Thyroid gland (tissue), 4 donors: ENCODE data around the gene PIK3CG. TPM values are rescaled to one million over a fixed set of nuclear protein-coding genes. Genes with fewer than 3 reads are reported as not detected.

Experiments
- DNase-seq, 2 donors: peaks; one replicate each; pipeline ENCODE4 v3.0.0-alpha.2; 2019
- H3K27ac ChIP-seq, 3 donors: fragments of 200-600 bp; sonication (generic); 1 replicate in 2 of 3; 2 replicates in 1 of 3; pipeline ENCODE4 v1.5.1; 2016 to 2019; ENCODE audit warnings: mild to moderate bottlenecking in 1 of 3, moderate library complexity in 1 of 3
- H3K27me3 ChIP-seq: fragments of 200-600 bp; sonication (generic); one replicate; pipeline ENCODE4 v1.5.1; 2019
- H3K36me3 ChIP-seq, 2 donors: fragments of 200-600 bp; sonication (generic); one replicate each; pipeline ENCODE4 v1.5.1; 2016 to 2019
- H3K4me1 ChIP-seq, 2 donors: fragments of 200-600 bp; sonication (generic); one replicate each; pipeline ENCODE4 v1.5.1; 2017 to 2019
- H3K4me3 ChIP-seq, 3 donors: fragments of 200-600 bp; sonication (generic); replicated peaks in 1 of 3; 1 replicate in 2 of 3; 2 replicates in 1 of 3; pipeline ENCODE4 v1.5.1; 2016; ENCODE audit warnings: mild to moderate bottlenecking in 1 of 3
- H3K9me3 ChIP-seq: fragments of 200-600 bp; sonication (generic); one replicate; pipeline ENCODE4 v1.5.1; 2017
- POLR2A ChIP-seq, 2 donors: fragments of 450-650 bp; IDR thresholded peaks; one replicate each; pipeline ENCODE4 v1.6.1; 2017; ENCODE audit warnings: antibody characterized with exemption in 2 of 2, mild to moderate bottlenecking in 2 of 2, moderate library complexity in 1 of 2
- WGBS, 2 donors: methylation state at CpG; one replicate each; pipeline ENCODE4 v1.1.5; 2017; 5-methylcytosine and 5-hydroxymethylcytosine counted together
- intact Hi-C: fragments of 100-400 bp; cut with DNase I; formaldehyde crosslinking; loops from one replicate; pipeline ENCODE4 v1.15.1; 2023
- total RNA-seq, 4 donors: library from RNA; depleted of rRNA; stranded (reverse); fragments of >200 nt; gene quantifications; one replicate each; pipeline ENCODE4 v1.2.3, GENCODE V29; 2016
- TF ChIP-seq, protein P1 (sequence below), 6 experiments: fragments of 200-600 bp in 3 of 6; fragments of 450-650 bp in 3 of 6; sonication (generic) in 3 of 6; IDR thresholded peaks; one replicate each; pipeline ENCODE4 v1.5.1; 2016 to 2019; ENCODE audit warnings: antibody characterized with exemption in 6 of 6, mild to moderate bottlenecking in 2 of 6, inconsistent platforms in 1 of 6, moderate library complexity in 1 of 6

Gene PIK3CG
- total RNA-seq, 4 donors from 2014 or later: 2.2 to 4.3 (median 2.5) TPM

DNA sequence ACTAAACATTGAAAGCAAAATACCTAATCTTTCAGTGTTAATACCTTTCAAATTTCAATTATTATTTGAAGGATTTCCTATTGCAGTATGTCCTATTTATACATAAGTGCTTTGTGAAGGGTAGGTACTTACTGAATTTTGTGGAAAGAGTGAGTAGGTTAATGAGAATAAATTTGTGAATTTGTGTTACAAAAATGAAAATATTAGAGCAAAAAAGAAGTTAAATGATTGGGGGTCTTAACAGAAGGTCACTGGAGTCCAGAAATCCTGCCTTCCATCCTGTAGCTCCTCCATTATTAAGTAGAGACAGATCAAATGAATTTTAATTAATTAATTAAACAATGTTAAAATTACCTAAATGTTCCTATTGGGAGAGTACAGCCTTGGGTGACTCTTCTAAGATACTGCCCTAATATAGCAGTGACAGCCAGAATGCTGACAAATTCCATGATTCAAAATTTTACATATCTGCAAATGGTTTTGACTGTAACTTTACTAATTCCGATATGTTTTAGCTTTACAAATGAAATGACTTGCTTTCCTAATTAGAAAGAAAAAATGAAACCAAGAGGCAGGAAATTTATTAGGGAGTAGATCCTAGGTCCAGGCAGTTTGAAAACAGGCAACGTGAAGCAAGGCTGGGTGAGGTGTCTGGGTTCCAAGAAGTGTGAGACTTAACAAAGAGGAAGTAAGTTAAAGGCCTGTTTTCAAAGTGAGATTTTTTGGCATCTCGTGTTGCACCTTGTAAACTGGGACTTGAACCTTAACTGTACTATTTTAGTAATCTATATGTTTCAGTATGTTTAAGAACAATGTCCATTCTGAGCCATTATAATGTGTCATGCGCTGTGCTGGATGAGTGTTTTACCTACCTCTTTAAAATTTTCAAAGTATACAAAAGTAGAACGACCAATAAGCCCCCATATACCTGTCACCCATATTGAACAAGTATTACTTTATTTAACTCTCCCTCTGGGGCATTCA is 1.5 kb downstream of the PIK3CG start:
- Histone ChIP-seq H3K4me3 (no peak overlapping the region), H3K4me1 (peaks cover 0 to 3% of the 10 kb centered on the region in 2 donors), H3K27ac (no peak overlapping the region), H3K9me3 (no peaks in the 10 kb centered on the region), H3K27me3 (no peaks in the 10 kb centered on the region), H3K36me3 (no peaks in the 10 kb centered on the region)
- WGBS, 2 donors: 69 to 75% methylated on average over 5 of the region's 5 CpGs
- DNase-seq: no peak
- intact Hi-C loops: no loop called here
- TF ChIP-seq, protein P1, sequence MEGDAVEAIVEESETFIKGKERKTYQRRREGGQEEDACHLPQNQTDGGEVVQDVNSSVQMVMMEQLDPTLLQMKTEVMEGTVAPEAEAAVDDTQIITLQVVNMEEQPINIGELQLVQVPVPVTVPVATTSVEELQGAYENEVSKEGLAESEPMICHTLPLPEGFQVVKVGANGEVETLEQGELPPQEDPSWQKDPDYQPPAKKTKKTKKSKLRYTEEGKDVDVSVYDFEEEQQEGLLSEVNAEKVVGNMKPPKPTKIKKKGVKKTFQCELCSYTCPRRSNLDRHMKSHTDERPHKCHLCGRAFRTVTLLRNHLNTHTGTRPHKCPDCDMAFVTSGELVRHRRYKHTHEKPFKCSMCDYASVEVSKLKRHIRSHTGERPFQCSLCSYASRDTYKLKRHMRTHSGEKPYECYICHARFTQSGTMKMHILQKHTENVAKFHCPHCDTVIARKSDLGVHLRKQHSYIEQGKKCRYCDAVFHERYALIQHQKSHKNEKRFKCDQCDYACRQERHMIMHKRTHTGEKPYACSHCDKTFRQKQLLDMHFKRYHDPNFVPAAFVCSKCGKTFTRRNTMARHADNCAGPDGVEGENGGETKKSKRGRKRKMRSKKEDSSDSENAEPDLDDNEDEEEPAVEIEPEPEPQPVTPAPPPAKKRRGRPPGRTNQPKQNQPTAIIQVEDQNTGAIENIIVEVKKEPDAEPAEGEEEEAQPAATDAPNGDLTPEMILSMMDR (IDR thresholded peaks at IDR 0.05): no peak
- TF ChIP-seq POLR2A (IDR thresholded peaks at IDR 0.05): no peak

DNA sequence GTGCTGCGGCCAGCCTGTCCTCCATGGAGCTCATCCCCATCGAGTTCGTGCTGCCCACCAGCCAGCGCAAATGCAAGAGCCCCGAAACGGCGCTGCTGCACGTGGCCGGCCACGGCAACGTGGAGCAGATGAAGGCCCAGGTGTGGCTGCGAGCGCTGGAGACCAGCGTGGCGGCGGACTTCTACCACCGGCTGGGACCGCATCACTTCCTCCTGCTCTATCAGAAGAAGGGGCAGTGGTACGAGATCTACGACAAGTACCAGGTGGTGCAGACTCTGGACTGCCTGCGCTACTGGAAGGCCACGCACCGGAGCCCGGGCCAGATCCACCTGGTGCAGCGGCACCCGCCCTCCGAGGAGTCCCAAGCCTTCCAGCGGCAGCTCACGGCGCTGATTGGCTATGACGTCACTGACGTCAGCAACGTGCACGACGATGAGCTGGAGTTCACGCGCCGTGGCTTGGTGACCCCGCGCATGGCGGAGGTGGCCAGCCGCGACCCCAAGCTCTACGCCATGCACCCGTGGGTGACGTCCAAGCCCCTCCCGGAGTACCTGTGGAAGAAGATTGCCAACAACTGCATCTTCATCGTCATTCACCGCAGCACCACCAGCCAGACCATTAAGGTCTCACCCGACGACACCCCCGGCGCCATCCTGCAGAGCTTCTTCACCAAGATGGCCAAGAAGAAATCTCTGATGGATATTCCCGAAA is 2.7 kb downstream of the PIK3CG start:
- WGBS, 2 donors: 99% methylated on average over 34 to 35 of the region's 54 CpGs
- Histone ChIP-seq H3K36me3 (no peaks in the 10 kb centered on the region), H3K27me3 (no peaks in the 10 kb centered on the region), H3K27ac (no peak overlapping the region), H3K4me1 (peaks cover 0 to 3% of the 10 kb centered on the region in 2 donors), H3K4me3 (no peak overlapping the region), H3K9me3 (no peaks in the 10 kb centered on the region)
- TF ChIP-seq, protein P1 (IDR thresholded peaks at IDR 0.05): no peak
- TF ChIP-seq POLR2A (IDR thresholded peaks at IDR 0.05): no peak
- DNase-seq: no peak
- intact Hi-C loops: no loop called here

DNA sequence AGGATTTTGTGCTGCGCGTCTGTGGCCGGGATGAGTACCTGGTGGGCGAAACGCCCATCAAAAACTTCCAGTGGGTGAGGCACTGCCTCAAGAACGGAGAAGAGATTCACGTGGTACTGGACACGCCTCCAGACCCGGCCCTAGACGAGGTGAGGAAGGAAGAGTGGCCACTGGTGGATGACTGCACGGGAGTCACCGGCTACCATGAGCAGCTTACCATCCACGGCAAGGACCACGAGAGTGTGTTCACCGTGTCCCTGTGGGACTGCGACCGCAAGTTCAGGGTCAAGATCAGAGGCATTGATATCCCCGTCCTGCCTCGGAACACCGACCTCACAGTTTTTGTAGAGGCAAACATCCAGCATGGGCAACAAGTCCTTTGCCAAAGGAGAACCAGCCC is 3.3 kb downstream of the PIK3CG start:
- Histone ChIP-seq H3K36me3 (no peaks in the 10 kb centered on the region), H3K27ac (no peak overlapping the region), H3K4me3 (no peak overlapping the region), H3K4me1 (peaks cover 0 to 3% of the 10 kb centered on the region in 2 donors), H3K27me3 (no peaks in the 10 kb centered on the region), H3K9me3 (no peaks in the 10 kb centered on the region)
- TF ChIP-seq, protein P1 (IDR thresholded peaks at IDR 0.05): no peak
- no peak for TF ChIP-seq POLR2A (IDR thresholded peaks at IDR 0.05)
- no peak for DNase-seq
- intact Hi-C loops: no loop called here
- 97% methylated on average over 20 of the region's 20 CpGs for WGBS, 2 donors

DNA sequence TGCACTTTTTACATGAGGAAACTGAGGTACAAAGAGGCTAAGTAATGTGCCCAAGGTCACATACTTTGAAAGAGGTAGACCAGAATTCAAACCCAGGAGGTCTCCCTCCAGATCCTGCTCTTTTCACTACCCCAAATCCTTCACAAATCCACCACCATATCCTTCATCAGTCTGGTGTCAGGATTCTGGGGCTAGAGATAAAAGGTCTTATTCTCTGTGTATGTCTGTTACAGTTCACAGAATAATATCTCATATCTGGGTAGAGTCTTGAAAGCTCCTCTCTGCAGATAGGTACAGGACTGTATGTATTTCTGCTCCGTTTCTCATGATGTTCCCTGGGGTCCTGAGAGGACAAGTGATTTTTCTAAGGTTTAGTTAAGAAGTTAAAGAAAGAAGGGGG is 4.9 kb downstream of the PIK3CG start:
- intact Hi-C loops: no loop called here

More for the DNA sequence above, 4.9 kb downstream of the PIK3CG start:
- Histone ChIP-seq H3K4me1 (no peaks in the 10 kb centered on the region), H3K4me3 (no peak overlapping the region), H3K9me3 (no peaks in the 10 kb centered on the region), H3K27ac (no peak overlapping the region), H3K36me3 (no peaks in the 10 kb centered on the region), H3K27me3 (no peaks in the 10 kb centered on the region)
- 92 to 94% methylated on average over 1 of the region's 1 CpG for WGBS, 2 donors
- TF ChIP-seq, protein P1 (IDR thresholded peaks at IDR 0.05): no peak
- TF ChIP-seq POLR2A (IDR thresholded peaks at IDR 0.05): no peak
- no peak for DNase-seq
